ENCODE results near the gene PDE7B.

The PDE7B gene

DNA sequence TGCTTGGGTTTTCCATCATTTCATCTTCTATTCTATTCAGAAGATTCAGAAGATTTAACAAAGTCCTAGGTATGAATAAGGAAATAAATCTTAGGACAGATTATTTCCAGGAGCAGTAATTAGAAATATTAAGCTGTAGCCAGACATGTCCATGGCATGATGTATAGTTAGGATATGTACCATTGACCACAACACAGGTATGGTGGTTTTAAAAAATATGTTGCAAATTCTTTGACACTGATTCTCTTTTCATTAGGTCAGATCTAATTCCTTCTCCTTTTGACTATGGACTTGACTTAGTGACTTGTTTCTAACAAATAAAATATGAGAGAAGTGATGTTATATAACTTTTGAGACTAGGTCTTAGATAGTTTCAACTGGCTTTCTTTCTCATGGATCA, 23.5 kb upstream of the PDE7B start:
- H3K4me3 Mint-ChIP-seq = no peak overlapping the region
- no peak overlapping the region for H3K27ac Mint-ChIP-seq
- H3K9me3 Mint-ChIP-seq = no peaks in the 10 kb centered on the region
- no peaks in the 10 kb centered on the region for H3K4me1 Mint-ChIP-seq (ENCODE audit: low read depth in 2 of 2)
- no peaks in the 10 kb centered on the region for H3K36me3 Mint-ChIP-seq (ENCODE audit: insufficient read depth)
- DNase-seq (no peak), ATAC-seq (replicated peaks) (no peak)
- peaks cover 14% of the 10 kb centered on the region in 2 donors for H3K27me3 Mint-ChIP-seq

DNA sequence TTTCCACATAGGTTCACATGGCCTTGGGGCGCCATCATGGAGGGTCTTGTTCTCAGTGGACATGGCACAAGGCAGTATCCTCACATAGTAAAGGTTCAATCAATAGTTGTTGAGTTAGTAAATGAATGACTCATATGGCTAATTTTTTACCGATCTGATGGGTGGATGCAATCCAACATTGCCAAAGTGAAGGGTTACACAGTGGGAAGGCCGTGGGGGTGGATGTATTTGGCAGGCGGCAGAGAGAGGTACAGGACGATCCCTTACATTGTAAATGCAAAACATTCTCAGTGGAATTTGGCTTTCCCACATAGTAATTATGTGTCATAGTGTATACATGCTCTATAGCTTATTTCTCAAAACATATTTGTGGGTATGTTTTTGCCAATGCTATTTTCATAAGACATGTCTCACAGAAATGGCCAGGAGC, 21.0 kb upstream of the PDE7B start:
- H3K27me3 Mint-ChIP-seq = peaks cover 6 to 9% of the 10 kb centered on the region in 2 donors
- H3K36me3 Mint-ChIP-seq (ENCODE audit: insufficient read depth) = no peaks in the 10 kb centered on the region
- DNase-seq = no peak
- H3K9me3 Mint-ChIP-seq = no peaks in the 10 kb centered on the region
- H3K4me1 Mint-ChIP-seq (ENCODE audit: low read depth in 2 of 2) = no peaks in the 10 kb centered on the region
- no peak for ATAC-seq (replicated peaks)
- no peak overlapping the region for H3K4me3 Mint-ChIP-seq
- no peak overlapping the region for H3K27ac Mint-ChIP-seq

GRCh38 chr6:135831016-135831415, 20.5 kb upstream of the PDE7B start:
- Mint-ChIP-seq H3K9me3 (no peaks in the 10 kb centered on the region), H3K36me3 (ENCODE audit: insufficient read depth) (no peaks in the 10 kb centered on the region), H3K27ac (no peak overlapping the region), H3K4me3 (no peak overlapping the region), H3K4me1 (ENCODE audit: low read depth in 2 of 2) (no peaks in the 10 kb centered on the region), H3K27me3 (peaks cover 6 to 9% of the 10 kb centered on the region in 2 donors)
- DNase-seq (no peak), ATAC-seq (replicated peaks) (no peak)

DNA sequence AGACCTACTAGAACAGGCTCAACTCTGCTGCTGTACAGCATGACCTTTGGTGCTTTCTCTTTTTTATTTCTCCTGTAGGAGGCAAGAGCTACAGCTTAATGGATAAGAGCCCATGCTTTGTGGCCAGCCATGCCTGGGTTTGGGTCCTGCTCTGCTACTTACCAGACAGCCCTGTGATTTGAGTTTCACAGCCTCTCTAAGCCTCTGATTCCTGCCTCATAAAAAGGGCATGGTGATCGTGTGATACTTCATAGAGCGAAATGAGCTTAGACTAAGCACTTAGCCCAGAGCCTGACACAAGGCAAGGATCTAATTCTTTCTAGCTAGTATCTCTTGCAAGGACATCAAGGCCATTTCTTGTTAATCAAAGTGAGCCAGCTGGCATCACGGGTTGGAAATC, 19.3 kb upstream of the PDE7B start:
- DNase-seq (no peak), ATAC-seq (replicated peaks) (no peak)
- Mint-ChIP-seq H3K27me3 (peaks cover 6 to 9% of the 10 kb centered on the region in 2 donors), H3K27ac (peak overlapping the region in 1 of 2 donors; percentile 29), H3K4me3 (no peak overlapping the region), H3K9me3 (no peaks in the 10 kb centered on the region), H3K4me1 (ENCODE audit: low read depth in 2 of 2) (no peaks in the 10 kb centered on the region), H3K36me3 (ENCODE audit: insufficient read depth) (no peaks in the 10 kb centered on the region)

GRCh38 chr6:135833771-135834170, 17.7 kb upstream of the PDE7B start:
- ATAC-seq (replicated peaks) (no peak), DNase-seq (no peak)
- Mint-ChIP-seq H3K9me3 (no peaks in the 10 kb centered on the region), H3K27me3 (peaks cover 7 to 12% of the 10 kb centered on the region in 2 donors), H3K4me3 (no peak overlapping the region), H3K27ac (no peak overlapping the region), H3K36me3 (ENCODE audit: insufficient read depth) (no peaks in the 10 kb centered on the region), H3K4me1 (ENCODE audit: low read depth in 2 of 2) (peaks cover 0 to 3% of the 10 kb centered on the region in 2 donors)

DNA sequence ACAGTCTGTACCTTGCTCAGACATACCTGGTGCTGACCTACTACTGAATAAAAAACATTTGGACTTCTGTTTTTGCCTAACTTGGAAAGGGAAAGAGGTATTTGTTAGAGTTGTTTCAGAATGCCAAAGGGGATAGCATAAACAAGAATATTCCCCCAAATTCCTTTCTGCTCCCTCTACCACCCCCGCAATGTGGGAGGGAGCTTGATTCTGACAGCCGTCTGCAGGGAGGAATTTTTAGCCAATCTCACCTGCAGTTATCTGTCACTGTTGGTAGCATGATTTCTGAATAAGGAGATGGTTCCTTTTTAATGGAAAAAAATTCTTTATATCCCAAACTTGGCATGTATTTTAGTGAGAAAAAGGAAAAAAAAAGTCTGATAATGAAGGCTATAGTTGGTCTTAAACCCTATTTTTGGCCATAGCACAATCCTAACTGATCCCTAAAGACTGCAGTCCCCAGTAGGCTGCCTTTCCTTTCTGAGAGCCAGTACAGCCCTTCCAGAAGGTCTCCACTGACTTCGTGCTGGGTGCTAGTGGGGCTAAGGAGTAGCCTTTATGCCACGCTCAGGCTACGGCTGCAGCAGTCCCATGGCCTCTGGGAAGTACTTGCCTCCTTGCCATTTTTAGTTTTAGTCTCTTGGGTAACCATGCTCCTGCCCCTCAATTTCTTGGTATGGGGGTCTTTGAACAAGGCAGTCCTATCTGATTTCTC, 13.6 kb upstream of the PDE7B start:
- no peak for DNase-seq
- Mint-ChIP-seq H3K27me3 (peaks cover 22 to 29% of the 10 kb centered on the region in 2 donors), H3K9me3 (no peaks in the 10 kb centered on the region)

DNA sequence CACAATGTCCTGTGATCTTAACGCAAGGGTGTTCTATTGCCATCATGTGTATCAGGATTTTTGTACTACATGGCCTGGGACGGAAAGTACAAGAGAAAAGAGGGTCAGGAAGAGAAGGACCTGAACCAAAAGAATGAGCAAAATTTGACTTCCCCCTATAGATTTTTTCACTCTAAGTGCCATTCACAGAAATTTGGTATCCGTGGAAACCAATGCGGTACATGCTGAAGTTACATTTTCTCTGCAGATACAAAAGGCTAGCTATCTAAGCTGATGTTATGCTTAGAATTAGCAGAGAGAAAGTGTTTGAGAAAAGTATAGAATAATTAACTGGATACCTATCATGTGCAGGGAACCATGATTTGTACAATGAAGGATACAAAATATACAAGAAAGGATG, 12.4 kb upstream of the PDE7B start:
- Mint-ChIP-seq H3K4me3 (no peak overlapping the region), H3K36me3 (ENCODE audit: insufficient read depth) (no peaks in the 10 kb centered on the region), H3K27me3 (peaks cover 22 to 29% of the 10 kb centered on the region in 2 donors), H3K27ac (no peak overlapping the region), H3K4me1 (ENCODE audit: low read depth in 2 of 2) (peaks cover 0 to 3% of the 10 kb centered on the region in 2 donors), H3K9me3 (no peaks in the 10 kb centered on the region)
- DNase-seq (no peak), ATAC-seq (replicated peaks) (no peak)

More for the DNA sequence above, 13.6 kb upstream of the PDE7B start:
- Mint-ChIP-seq H3K36me3 (ENCODE audit: insufficient read depth) (no peaks in the 10 kb centered on the region), H3K27ac (no peak overlapping the region), H3K4me3 (no peak overlapping the region), H3K4me1 (ENCODE audit: low read depth in 2 of 2) (peaks cover 0 to 3% of the 10 kb centered on the region in 2 donors)
- ATAC-seq (replicated peaks) = no peak

- Mint-ChIP-seq H3K27me3 (peaks cover 16 to 20% of the 10 kb centered on the region in 2 donors), H3K9me3 (no peaks in the 10 kb centered on the region), H3K4me1 (ENCODE audit: low read depth in 2 of 2) (no peaks in the 10 kb centered on the region), H3K27ac (no peak overlapping the region), H3K4me3 (no peak overlapping the region), H3K36me3 (ENCODE audit: insufficient read depth) (no peaks in the 10 kb centered on the region)
- DNase-seq (no peak), ATAC-seq (replicated peaks) (no peak)
Observed at GRCh38 chr6:135842618-135843392, 8.7 kb upstream of the PDE7B start.

DNA sequence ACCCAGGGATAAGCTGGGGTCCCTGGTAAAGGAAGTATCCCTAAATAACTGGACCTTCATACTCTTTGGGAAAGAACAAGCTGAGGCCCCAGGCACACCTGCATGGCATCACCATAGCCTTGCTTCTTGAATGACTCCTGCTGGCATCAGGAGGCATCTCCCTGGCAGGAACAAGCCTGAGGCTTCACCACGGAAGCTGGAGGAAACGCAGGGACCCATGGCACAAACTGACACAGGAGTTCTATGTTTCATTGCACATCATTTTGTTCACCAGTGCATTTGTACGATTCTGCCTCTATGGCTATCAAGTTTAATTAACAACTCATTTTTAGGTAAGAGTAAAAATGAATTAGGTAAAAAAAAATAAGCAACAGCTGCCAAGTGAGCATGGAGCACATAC, 619 bp upstream of the PDE7B start:
- Mint-ChIP-seq H3K27ac (no peak overlapping the region), H3K27me3 (no peaks in the 10 kb centered on the region), H3K36me3 (ENCODE audit: insufficient read depth) (no peaks in the 10 kb centered on the region), H3K4me3 (peak overlapping the region in 1 of 2 donors; percentile 59), H3K9me3 (no peaks in the 10 kb centered on the region), H3K4me1 (ENCODE audit: low read depth in 2 of 2) (peaks cover 0 to 3% of the 10 kb centered on the region in 2 donors)
- ATAC-seq (replicated peaks) (no peak), DNase-seq (no peak)

- Mint-ChIP-seq H3K36me3 (ENCODE audit: insufficient read depth) (no peaks in the 10 kb centered on the region), H3K27ac (no peak overlapping the region), H3K4me1 (ENCODE audit: low read depth in 2 of 2) (peaks cover 0 to 3% of the 10 kb centered on the region in 2 donors), H3K27me3 (no peaks in the 10 kb centered on the region), H3K4me3 (no peak overlapping the region), H3K9me3 (no peaks in the 10 kb centered on the region)
- ATAC-seq (replicated peaks) (no peak), DNase-seq (no peak)
Observed at GRCh38 chr6:135852746-135853145, 1.2 kb downstream of the PDE7B start.

GRCh38 chr6:135853227-135853626, 1.7 kb downstream of the PDE7B start:
- no peak overlapping the region for H3K27ac Mint-ChIP-seq
- H3K4me3 Mint-ChIP-seq = no peak overlapping the region

DNA sequence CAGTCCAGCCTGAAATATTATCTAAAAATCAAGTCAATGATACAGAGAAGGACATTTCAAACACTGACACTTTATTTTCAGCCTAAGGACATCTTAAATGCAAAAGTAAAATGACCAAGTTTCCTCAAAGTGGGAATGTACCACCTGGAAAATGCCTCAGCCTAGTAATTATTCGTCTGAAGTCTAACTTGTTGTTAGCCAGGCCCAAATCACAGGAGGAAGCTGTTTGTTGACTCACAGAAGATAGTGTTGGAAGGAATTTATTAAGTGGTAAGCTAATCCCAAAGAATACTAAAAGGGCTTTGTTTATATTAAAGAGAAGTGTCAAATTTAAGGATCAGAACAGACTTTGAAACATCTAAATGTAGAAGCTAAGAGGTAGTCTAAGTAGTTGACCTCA, 2.5 kb downstream of the PDE7B start:
- Mint-ChIP-seq H3K9me3 (no peaks in the 10 kb centered on the region), H3K4me1 (ENCODE audit: low read depth in 2 of 2) (peaks cover 0 to 3% of the 10 kb centered on the region in 2 donors), H3K36me3 (ENCODE audit: insufficient read depth) (no peaks in the 10 kb centered on the region), H3K27me3 (no peaks in the 10 kb centered on the region), H3K4me3 (no peak overlapping the region), H3K27ac (no peak overlapping the region)
- DNase-seq (no peak), ATAC-seq (replicated peaks) (no peak)

More at GRCh38 chr6:135853227-135853626, 1.7 kb downstream of the PDE7B start:
- no peak for ATAC-seq (replicated peaks)
- no peaks in the 10 kb centered on the region for H3K36me3 Mint-ChIP-seq (ENCODE audit: insufficient read depth)
- no peaks in the 10 kb centered on the region for H3K27me3 Mint-ChIP-seq
- H3K4me1 Mint-ChIP-seq (ENCODE audit: low read depth in 2 of 2) = peaks cover 0 to 3% of the 10 kb centered on the region in 2 donors
- H3K9me3 Mint-ChIP-seq = no peaks in the 10 kb centered on the region
- DNase-seq = no peak

- no peaks in the 10 kb centered on the region for H3K27me3 Mint-ChIP-seq
- no peak for DNase-seq
- H3K4me1 Mint-ChIP-seq (ENCODE audit: low read depth in 2 of 2) = peaks cover 0 to 3% of the 10 kb centered on the region in 2 donors
- H3K36me3 Mint-ChIP-seq (ENCODE audit: insufficient read depth) = no peaks in the 10 kb centered on the region
- peak overlapping the region in 1 of 2 donors; percentile 57 for H3K27ac Mint-ChIP-seq
- H3K9me3 Mint-ChIP-seq = no peaks in the 10 kb centered on the region
- H3K4me3 Mint-ChIP-seq = no peak overlapping the region
- no peak for ATAC-seq (replicated peaks)
Observed at GRCh38 chr6:135854799-135855198, 3.3 kb downstream of the PDE7B start.

DNA sequence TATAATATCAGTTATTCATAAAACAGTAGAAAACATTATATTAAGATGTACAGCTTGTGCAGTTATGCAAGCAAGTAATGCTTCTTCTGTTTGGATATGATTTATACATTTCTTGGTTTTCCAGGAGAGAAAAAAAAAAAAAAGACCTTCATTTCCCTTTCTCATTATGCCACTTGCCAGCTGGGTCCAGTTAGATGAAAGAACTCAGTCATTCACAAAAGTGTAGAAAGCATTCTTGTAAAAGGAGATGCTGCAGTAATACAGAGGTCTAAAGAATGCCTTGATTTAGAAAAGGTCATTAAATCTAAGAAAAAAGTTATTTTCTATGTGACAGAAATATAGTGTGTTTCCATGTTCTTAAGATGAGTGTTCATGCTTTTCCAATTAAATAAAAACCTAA, 7.4 kb downstream of the PDE7B start:
- Mint-ChIP-seq H3K4me3 (no peak overlapping the region), H3K27me3 (no peaks in the 10 kb centered on the region), H3K9me3 (no peaks in the 10 kb centered on the region), H3K27ac (no peak overlapping the region), H3K36me3 (ENCODE audit: insufficient read depth) (no peaks in the 10 kb centered on the region), H3K4me1 (ENCODE audit: low read depth in 2 of 2) (no peaks in the 10 kb centered on the region)
- DNase-seq = no peak
- no peak for ATAC-seq (replicated peaks)
